Measurements from ENCODE around the gene CALR3.
A peak's percentile ranks its signal among the peaks of the same experiment; 100 is the strongest.

DNA sequence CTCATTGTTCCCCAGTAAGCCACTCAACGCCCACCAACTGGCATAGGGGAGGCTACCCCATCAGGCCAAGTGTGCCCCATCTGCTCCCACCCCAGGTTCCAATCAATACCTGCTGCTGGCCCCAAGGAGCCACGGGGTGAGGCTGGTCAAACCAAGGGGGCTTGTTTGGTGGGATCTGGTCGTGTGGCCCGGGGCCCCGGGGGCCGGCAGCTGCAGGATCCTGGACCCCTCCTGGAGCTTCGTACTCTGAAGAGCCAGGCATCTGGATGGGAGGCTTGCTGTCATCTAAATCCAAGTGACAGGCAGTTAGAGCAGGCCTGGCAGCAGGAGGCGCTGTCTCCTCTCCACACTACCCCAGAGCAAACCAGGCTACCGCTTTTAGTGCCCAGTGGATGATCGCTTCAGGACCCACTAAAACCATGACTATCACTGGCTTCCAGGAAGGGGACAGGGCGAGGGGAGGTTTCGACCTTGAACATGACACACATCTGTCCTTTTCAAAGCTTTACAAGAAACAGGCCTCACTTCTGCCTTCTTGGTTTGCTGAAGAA is 32.1 kb upstream of the CALR3 start:
- TF ChIP-seq MAX (IDR thresholded peaks at IDR 0.05): no peak
- peak; percentile 23 for TF ChIP-seq CTCF (IDR thresholded peaks at IDR 0.05; ENCODE audit: low read depth, low read length, missing input control)
- TF ChIP-seq, protein P1, sequence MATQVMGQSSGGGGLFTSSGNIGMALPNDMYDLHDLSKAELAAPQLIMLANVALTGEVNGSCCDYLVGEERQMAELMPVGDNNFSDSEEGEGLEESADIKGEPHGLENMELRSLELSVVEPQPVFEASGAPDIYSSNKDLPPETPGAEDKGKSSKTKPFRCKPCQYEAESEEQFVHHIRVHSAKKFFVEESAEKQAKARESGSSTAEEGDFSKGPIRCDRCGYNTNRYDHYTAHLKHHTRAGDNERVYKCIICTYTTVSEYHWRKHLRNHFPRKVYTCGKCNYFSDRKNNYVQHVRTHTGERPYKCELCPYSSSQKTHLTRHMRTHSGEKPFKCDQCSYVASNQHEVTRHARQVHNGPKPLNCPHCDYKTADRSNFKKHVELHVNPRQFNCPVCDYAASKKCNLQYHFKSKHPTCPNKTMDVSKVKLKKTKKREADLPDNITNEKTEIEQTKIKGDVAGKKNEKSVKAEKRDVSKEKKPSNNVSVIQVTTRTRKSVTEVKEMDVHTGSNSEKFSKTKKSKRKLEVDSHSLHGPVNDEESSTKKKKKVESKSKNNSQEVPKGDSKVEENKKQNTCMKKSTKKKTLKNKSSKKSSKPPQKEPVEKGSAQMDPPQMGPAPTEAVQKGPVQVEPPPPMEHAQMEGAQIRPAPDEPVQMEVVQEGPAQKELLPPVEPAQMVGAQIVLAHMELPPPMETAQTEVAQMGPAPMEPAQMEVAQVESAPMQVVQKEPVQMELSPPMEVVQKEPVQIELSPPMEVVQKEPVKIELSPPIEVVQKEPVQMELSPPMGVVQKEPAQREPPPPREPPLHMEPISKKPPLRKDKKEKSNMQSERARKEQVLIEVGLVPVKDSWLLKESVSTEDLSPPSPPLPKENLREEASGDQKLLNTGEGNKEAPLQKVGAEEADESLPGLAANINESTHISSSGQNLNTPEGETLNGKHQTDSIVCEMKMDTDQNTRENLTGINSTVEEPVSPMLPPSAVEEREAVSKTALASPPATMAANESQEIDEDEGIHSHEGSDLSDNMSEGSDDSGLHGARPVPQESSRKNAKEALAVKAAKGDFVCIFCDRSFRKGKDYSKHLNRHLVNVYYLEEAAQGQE (IDR thresholded peaks at IDR 0.05): no peak
- no peak for TF ChIP-seq YY1 (IDR thresholded peaks at IDR 0.05)
- no peak for TF ChIP-seq TAF1 (conservative IDR thresholded peaks at IDR 0.05)
- TF ChIP-seq GABPA (IDR thresholded peaks at IDR 0.05 in 1 of 2, conservative IDR thresholded peaks at IDR 0.05 in 1 of 2): no peak
- no peak for TF ChIP-seq EGR1 (IDR thresholded peaks at IDR 0.05; ENCODE audit: low read depth in 2 of 2)
- peak in 1 of 2 donors; percentile 67 for TF ChIP-seq RAD21 (IDR thresholded peaks at IDR 0.05)
